ENCODE data around the gene CLEC11A. TPM values are rescaled to one million over a fixed set of nuclear protein-coding genes. Genes with fewer than 3 reads are reported as not detected.

The CLEC11A gene
- total and polyA plus RNA-seq, 2 of the 8 experiments (the other 6 are each of a cell fraction or from before 2014, with no cell fraction given), result 4.3 to 17.4 TPM

DNA sequence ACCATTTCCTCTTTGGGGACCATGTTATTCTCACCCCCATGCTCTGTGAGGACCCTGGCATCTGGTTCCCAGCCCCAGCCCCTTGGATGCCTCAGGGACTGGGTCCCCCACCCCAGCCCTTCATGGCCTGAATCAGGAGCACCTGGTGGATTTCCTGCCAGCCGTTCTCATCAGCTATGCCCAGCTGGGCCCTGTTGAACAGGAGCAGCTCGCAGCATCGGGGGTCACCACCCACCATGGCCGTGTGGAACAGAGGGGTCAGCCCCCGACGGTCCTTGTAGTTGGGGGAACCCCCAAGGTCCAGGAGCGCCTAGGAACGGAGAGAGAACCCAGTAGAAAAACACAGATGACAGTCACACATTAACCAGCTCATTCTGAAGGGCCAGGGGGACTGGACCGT, 11.4 kb upstream of the CLEC11A start:
- no peak overlapping the region for H3K23ac ChIP-seq (ENCODE audit: insufficient read length)
- ChIA-PET CTCF (ENCODE audit: partially characterized antibody) (interaction anchor here (1.2 to 2.4 kb wide), 5 partner anchors 9 to 72 kb away, joined by 3 to 16 read pairs (median 4); no protein-coding TSS in a partner anchor), POLR2A (ENCODE audit: partially characterized antibody) (interaction anchor here (1.3 to 2.4 kb wide), 2 partner anchors 10 to 19 kb away, joined by 3 to 8 read pairs; no protein-coding TSS in a partner anchor)
- FAIRE-seq (no peak), DNase-seq (ENCODE audit: low read depth in 1 of 2, low spot score in 2 of 2) (no peak)
- H3K36me3 ChIP-seq (ENCODE audit: control insufficient read depth in 2 of 4, insufficient read depth in 4 of 4, low read length in 3 of 4), result no peaks in the 10 kb centered on the region; a peak in 2 of 8 replicates
- H3K79me2 ChIP-seq (ENCODE audit: control insufficient read depth in 1 of 2, insufficient read depth in 2 of 2, low read length in 2 of 2), result no peaks in the 10 kb centered on the region
- no peak overlapping the region for H2BK5ac ChIP-seq (ENCODE audit: low read depth, low read length)
- H3K79me1 ChIP-seq (ENCODE audit: low read depth, low read length), result no peaks in the 10 kb centered on the region; the same call in 1 of the 2 replicates
- H4K8ac ChIP-seq (ENCODE audit: extremely low read depth, insufficient read depth, low read length), result no peak overlapping the region
- no peak overlapping the region for H2BK120ac ChIP-seq (replicated peaks; ENCODE audit: low read depth, low read length)
- H3K4ac ChIP-seq (replicated peaks; ENCODE audit: insufficient read length, low read depth, low read length), result no peak overlapping the region
- H2AFZ ChIP-seq (ENCODE audit: low read length), result no peak overlapping the region
- H3K4me3 ChIP-seq (ENCODE audit: extremely low read depth in 1 of 4, insufficient read depth in 2 of 4, low read depth in 3 of 4, low read length in 4 of 4), result no peak overlapping the region
- peaks cover 2% of the 10 kb centered on the region in 2 experiments for H4K20me1 ChIP-seq (replicated peaks in 1 of 2; ENCODE audit: control insufficient read depth in 1 of 2, insufficient read depth in 2 of 2, low read length in 2 of 2)
- H3K9ac ChIP-seq (replicated peaks in 1 of 4; ENCODE audit: extremely low read depth in 1 of 4, low read depth in 3 of 4, low read length in 3 of 4), result no peak overlapping the region
- TF ChIP-seq TAF7 (optimal IDR thresholded peaks at IDR 0.05; ENCODE audit: borderline replicate concordance, low read depth, low read length) (no peak), RXRA (IDR thresholded peaks at IDR 0.05; ENCODE audit: insufficient read depth, low read depth, low read length) (no peak), ZNF274 (IDR thresholded peaks at IDR 0.05; ENCODE audit: borderline replicate concordance, extremely low read depth, low read length) (no peak), NANOG (IDR thresholded peaks at IDR 0.05; ENCODE audit: insufficient read depth, low read depth, low read length, poor library complexity, severe bottlenecking) (no peak), BRCA1 (IDR thresholded peaks at IDR 0.05; ENCODE audit: low read depth, low read length) (no peak), KDM5A (IDR thresholded peaks at IDR 0.05; ENCODE audit: low read length) (no peak), RAD21 (IDR thresholded peaks at IDR 0.05 in 1 of 2, conservative IDR thresholded peaks at IDR 0.05 in 1 of 2; ENCODE audit: low read depth in 2 of 2, low read length in 2 of 2) (no peak), SP4 (IDR thresholded peaks at IDR 0.05; ENCODE audit: low read length) (no peak), PHF8 (conservative IDR thresholded peaks at IDR 0.05; ENCODE audit: low read depth, low read length) (no peak), CREB1 (IDR thresholded peaks at IDR 0.05) (no peak), EZH2 (IDR thresholded peaks at IDR 0.05; ENCODE audit: low read depth, low read length, severe bottlenecking) (no peak)
- peaks cover 0 to 2% (median 0%) of the 10 kb centered on the region in 4 experiments; a peak in 2 of 7 replicates for H3K4me1 ChIP-seq (replicated peaks in 1 of 4; ENCODE audit: control insufficient read depth in 3 of 4, insufficient read depth in 4 of 4, low read length in 3 of 4)
- no peak overlapping the region for H2AK5ac ChIP-seq (ENCODE audit: low read depth, low read length)
- no peaks in the 10 kb centered on the region; a peak in 3 of 7 replicates for H3K27me3 ChIP-seq (replicated peaks in 1 of 4; ENCODE audit: control insufficient read depth in 3 of 4, extremely low read depth in 1 of 4, insufficient read depth in 3 of 4, low read length in 3 of 4)
- H3K9me3 ChIP-seq (ENCODE audit: insufficient read depth in 2 of 2, low read depth in 1 of 2, low read length in 1 of 2), result no peaks in the 10 kb centered on the region
- H3K14ac ChIP-seq (ENCODE audit: insufficient read length), result no peak overlapping the region
- H4K5ac ChIP-seq (ENCODE audit: insufficient read length, low read depth, low read length), result no peak overlapping the region
- H3K4me2 ChIP-seq (ENCODE audit: insufficient read depth in 1 of 2, low read depth in 2 of 2, low read length in 2 of 2), result no peak overlapping the region
- no peak overlapping the region for H2BK12ac ChIP-seq (ENCODE audit: low read depth, low read length)
- H3K27ac ChIP-seq (ENCODE audit: low read depth, low read length), result no peak overlapping the region
- no peaks in the 10 kb centered on the region; the same call in 1 of the 2 replicates for H3K23me2 ChIP-seq (ENCODE audit: low read depth, low read length)
- no peak overlapping the region for H3K18ac ChIP-seq (ENCODE audit: extremely low read depth, low read length)
- H3K56ac ChIP-seq (replicated peaks; ENCODE audit: insufficient read length, low read depth, low read length), result no peak overlapping the region
- no peak overlapping the region for H4K91ac ChIP-seq (replicated peaks; ENCODE audit: insufficient read length, low read length)
- 86% methylated on average over 9 of the region's 9 CpGs; no CpG with 5 or more reads in 1 of the 2 experiments for WGBS, 2 experiments (ENCODE audit: extremely low coverage in 1 of 2, insufficient coverage in 1 of 2, insufficient read length in 1 of 2, insufficient replicate concordance in 2 of 2, low coverage in 1 of 2, low lambda C conversion rate in 2 of 2, missing lambda C conversion rate in 1 of 2)
- no peak overlapping the region for H2BK15ac ChIP-seq (ENCODE audit: low read length)
- no peak overlapping the region for H2BK20ac ChIP-seq (ENCODE audit: low read length)
